Measurements from ENCODE around the gene FPGS. TPM values are rescaled to one million over a fixed set of nuclear protein-coding genes. Genes with fewer than 3 reads are reported as not detected.
"Not testable (repeated sequence)": the region's sequence is repeated elsewhere in the genome, so short reads cannot be mapped to it uniquely, and the experiment has no call there.

FPGS gene
- polyA plus RNA-seq, 2 of the 4 experiments (the other 2 are of a cell fraction): 28.8 to 48.5 TPM

DNA sequence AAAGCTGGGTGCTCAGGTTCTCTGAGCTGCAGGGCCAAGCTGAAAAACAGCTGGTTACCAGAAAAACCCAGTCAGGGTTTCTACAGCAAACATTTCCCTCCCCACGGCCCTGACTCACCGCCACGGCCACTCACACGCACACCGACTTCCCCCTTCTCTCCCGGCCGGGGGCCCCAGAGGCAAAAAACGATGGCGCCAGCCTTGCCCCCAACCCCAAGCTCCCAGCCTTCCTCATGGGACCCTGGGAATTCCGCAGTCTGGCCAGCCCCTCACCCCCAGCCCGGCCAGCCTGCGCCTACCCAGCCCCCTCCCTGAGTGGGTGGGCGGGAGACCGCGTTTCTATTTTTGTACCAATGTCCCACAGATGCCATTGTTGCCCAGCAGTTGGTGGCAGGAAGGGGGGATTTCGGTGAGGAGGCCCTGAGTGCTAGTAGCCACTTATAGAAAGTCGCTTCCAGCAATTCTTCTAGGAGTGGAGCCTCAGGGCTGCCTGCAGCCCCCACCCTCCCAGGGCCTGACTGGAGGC, 33.4 kb downstream of the FPGS start:
- Histone ChIP-seq H3K9me3 (no peaks in the 10 kb centered on the region), H3K27ac (0 out of 6 replicates have a peak overlapping the region, but pooled peaks of 1 of the 2 experiments have one; percentile 29), H3K4me3 (no peak overlapping the region), H3K4me1 (peaks cover 12% of the 10 kb centered on the region; the same call in 2 of the 3 replicates), H3K4me2 (no peak overlapping the region)
- ChIA-PET POLR2A (no interaction called here), CTCF (interaction anchor here (0.7 to 3.2 kb wide), 7 partner anchors 10 to 130 kb away, joined by 3 to 14 read pairs (median 3); no protein-coding TSS in a partner anchor)
- FAIRE-seq (no peak), DNase-seq (ENCODE audit: low read depth in 1 of 2, low spot score in 1 of 2) (no peak), ATAC-seq (no peak)
- WGBS (ENCODE audit: missing lambda C conversion rate): 73% methylated on average over 12 of the region's 17 CpGs
- no peak for TF ChIP-seq EHF (CRISPR knock-in tag; IDR thresholded peaks at IDR 0.05)
- no peak for TF ChIP-seq SREBF2 (IDR thresholded peaks at IDR 0.05)
- no peak for TF ChIP-seq RNF2 (IDR thresholded peaks at IDR 0.05; ENCODE audit: borderline replicate concordance, low read depth)
- no peak for TF ChIP-seq ZNF302 (CRISPR knock-in tag; IDR thresholded peaks at IDR 0.05)

DNA sequence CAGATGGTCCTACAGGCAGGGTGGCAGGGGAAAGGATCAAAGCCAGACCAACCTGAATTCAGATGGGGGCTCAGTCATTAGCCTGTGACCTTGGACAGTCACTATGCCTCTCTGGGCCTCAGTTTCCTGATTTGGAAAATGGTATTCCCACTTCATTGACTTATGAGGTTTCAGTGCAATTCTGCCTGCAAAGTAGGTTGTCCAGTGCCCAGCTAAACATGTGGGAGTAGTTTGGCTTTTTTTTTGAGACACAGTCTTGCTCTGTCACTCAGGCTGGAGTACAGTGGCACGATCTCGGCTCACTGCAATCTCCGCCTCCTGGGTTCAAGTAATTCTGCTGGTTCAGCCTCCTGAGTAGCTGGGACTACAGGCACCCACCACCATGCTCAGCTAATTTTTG, 33.9 kb downstream of the FPGS start:
- H3K9me3 ChIP-seq; FAIRE-seq; ATAC-seq; H3K4me3 ChIP-seq; H3K27ac ChIP-seq; H3K4me2 ChIP-seq; DNase-seq (ENCODE audit: low read depth in 1 of 2, low spot score in 1 of 2); POLR2A ChIA-PET: not testable (repeated sequence)
- CTCF ChIA-PET: interaction anchor here (1.0 to 3.2 kb wide), 5 partner anchors 10 to 131 kb away, joined by 3 to 14 read pairs (median 7); no protein-coding TSS in a partner anchor
- 95% methylated on average over 3 of the region's 3 CpGs for WGBS (ENCODE audit: missing lambda C conversion rate)
- peaks cover 12% of the 10 kb centered on the region; the same call in 2 of the 3 replicates for H3K4me1 ChIP-seq

DNA sequence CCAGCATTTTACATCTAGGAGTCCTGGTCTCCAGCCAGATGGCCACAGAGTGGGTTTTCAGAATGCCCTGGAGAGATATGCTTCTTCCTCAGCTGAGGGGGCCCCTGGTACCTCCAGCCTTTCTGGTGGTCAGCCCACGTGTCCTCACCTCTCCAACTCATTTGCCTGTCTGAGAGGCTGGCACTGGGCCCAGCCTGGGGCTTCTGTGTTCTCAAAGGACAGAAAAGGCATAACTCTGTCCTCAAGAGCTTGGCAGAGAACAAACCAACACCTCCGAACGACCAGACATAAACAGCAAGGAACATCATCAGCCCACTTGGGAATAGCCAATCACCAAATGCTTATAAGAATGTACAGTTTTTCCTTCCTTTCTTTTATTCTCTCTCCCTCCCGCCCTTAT, 34.7 kb downstream of the FPGS start:
- Histone ChIP-seq H3K4me2 (no peak overlapping the region), H3K9me3 (no peaks in the 10 kb centered on the region), H3K4me1 (peaks cover 12% of the 10 kb centered on the region; the same call in 2 of the 3 replicates), H3K4me3 (no peak overlapping the region), H3K27ac (no peak overlapping the region)
- DNase-seq (ENCODE audit: low read depth in 1 of 2, low spot score in 1 of 2) (no peak), ATAC-seq (no peak), FAIRE-seq (no peak)
- ChIA-PET POLR2A (no interaction called here), CTCF (interaction anchor here (0.8 to 3.2 kb wide), 9 partner anchors 10 to 132 kb away, joined by 3 to 14 read pairs (median 4); no protein-coding TSS in a partner anchor)
- no peak for TF ChIP-seq RAD21 (conservative IDR thresholded peaks at IDR 0.05 in 1 of 2, IDR thresholded peaks at IDR 0.05 in 1 of 2)
- no peak for TF ChIP-seq CBX2 (IDR thresholded peaks at IDR 0.05; ENCODE audit: borderline replicate concordance, low read depth)
- no peak for TF ChIP-seq ESRRA (IDR thresholded peaks at IDR 0.05; ENCODE audit: borderline replicate concordance, low read length)
- TF ChIP-seq RNF2 (IDR thresholded peaks at IDR 0.05; ENCODE audit: borderline replicate concordance, low read depth): no peak
- TF ChIP-seq FOSB (CRISPR knock-in tag; IDR thresholded peaks at IDR 0.05): no peak
- no peak for TF ChIP-seq RFX5 (IDR thresholded peaks at IDR 0.05)
- no peak for TF ChIP-seq POLR2AphosphoS2 (conservative IDR thresholded peaks at IDR 0.05; ENCODE audit: low read length)
- no peak for TF ChIP-seq RARB (CRISPR knock-in tag; IDR thresholded peaks at IDR 0.05)
- no peak for TF ChIP-seq HEYL (CRISPR knock-in tag; IDR thresholded peaks at IDR 0.05)
- no peak for TF ChIP-seq TP53 (CRISPR knock-in tag; IDR thresholded peaks at IDR 0.05)
- no peak for TF ChIP-seq EHMT2 (IDR thresholded peaks at IDR 0.05; ENCODE audit: low read depth)
- TF ChIP-seq, protein P1, sequence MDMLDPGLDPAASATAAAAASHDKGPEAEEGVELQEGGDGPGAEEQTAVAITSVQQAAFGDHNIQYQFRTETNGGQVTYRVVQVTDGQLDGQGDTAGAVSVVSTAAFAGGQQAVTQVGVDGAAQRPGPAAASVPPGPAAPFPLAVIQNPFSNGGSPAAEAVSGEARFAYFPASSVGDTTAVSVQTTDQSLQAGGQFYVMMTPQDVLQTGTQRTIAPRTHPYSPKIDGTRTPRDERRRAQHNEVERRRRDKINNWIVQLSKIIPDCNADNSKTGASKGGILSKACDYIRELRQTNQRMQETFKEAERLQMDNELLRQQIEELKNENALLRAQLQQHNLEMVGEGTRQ (IDR thresholded peaks at IDR 0.05): no peak
- TF ChIP-seq, protein P2, sequence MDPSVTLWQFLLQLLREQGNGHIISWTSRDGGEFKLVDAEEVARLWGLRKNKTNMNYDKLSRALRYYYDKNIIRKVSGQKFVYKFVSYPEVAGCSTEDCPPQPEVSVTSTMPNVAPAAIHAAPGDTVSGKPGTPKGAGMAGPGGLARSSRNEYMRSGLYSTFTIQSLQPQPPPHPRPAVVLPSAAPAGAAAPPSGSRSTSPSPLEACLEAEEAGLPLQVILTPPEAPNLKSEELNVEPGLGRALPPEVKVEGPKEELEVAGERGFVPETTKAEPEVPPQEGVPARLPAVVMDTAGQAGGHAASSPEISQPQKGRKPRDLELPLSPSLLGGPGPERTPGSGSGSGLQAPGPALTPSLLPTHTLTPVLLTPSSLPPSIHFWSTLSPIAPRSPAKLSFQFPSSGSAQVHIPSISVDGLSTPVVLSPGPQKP (IDR thresholded peaks at IDR 0.05; ENCODE audit: low read depth, low read length): no peak
- no peak for TF ChIP-seq JUN (IDR thresholded peaks at IDR 0.05)
- TF ChIP-seq EHF (CRISPR knock-in tag; IDR thresholded peaks at IDR 0.05): no peak
- TF ChIP-seq GATA3 (IDR thresholded peaks at IDR 0.05; ENCODE audit: borderline replicate concordance): no peak
- no peak for TF ChIP-seq FOXS1 (CRISPR knock-in tag; IDR thresholded peaks at IDR 0.05)
- WGBS (ENCODE audit: missing lambda C conversion rate): 77% methylated on average over 4 of the region's 4 CpGs

Data from A549 (cell line).